22Rv1 (cell line): ENCODE results near the gene EVA1A.

ENCODE experiments used
- H3K27ac ChIP-seq: fragments of 450-650 bp; 2 replicates; pipeline ENCODE4 v1.5.1; 2017
- CTCF ChIP-seq: fragments of 450-650 bp; IDR thresholded peaks from 2 replicates; pipeline ENCODE4 v1.5.1; 2017; ENCODE audit warnings: mild to moderate bottlenecking
- ZFX ChIP-seq: fragments of 450-650 bp; IDR thresholded peaks from 2 replicates; pipeline ENCODE4 v1.6.1; 2017; ENCODE audit warnings: antibody characterized with exemption, borderline replicate concordance

EVA1A gene

GRCh38 chr2:75569546-75569945 lies 8.8 kb upstream of the EVA1A start:
- TF ChIP-seq ZFX (no peak), CTCF (no peak)
- H3K27ac ChIP-seq: no peak overlapping the region

- no peak overlapping the region for H3K27ac ChIP-seq
- no peak for TF ChIP-seq ZFX
- no peak for TF ChIP-seq CTCF
Measured at GRCh38 chr2:75568174-75568573, 7.4 kb upstream of the EVA1A start.

GRCh38 chr2:75565472-75566462 lies 5.0 kb upstream of the EVA1A start:
- no peak for TF ChIP-seq CTCF
- no peak for TF ChIP-seq ZFX
- H3K27ac ChIP-seq: no peak overlapping the region

GRCh38 chr2:75564713-75565359 lies 4.1 kb upstream of the EVA1A start:
- TF ChIP-seq CTCF (no peak), ZFX (no peak)
- H3K27ac ChIP-seq: no peak overlapping the region

GRCh38 chr2:75564026-75564688 lies 3.4 kb upstream of the EVA1A start:
- no peak for TF ChIP-seq CTCF
- TF ChIP-seq ZFX: no peak
- no peak overlapping the region for H3K27ac ChIP-seq

GRCh38 chr2:75563591-75563990 lies 2.9 kb upstream of the EVA1A start:
- H3K27ac ChIP-seq: no peak overlapping the region

More at GRCh38 chr2:75563591-75563990, 2.9 kb upstream of the EVA1A start:
- no peak for TF ChIP-seq ZFX
- TF ChIP-seq CTCF: no peak
